HG03060 (cell line): Measurements from ENCODE around the gene TPPP3.
"Not testable (repeated sequence)": the region's sequence is repeated elsewhere in the genome, so short reads cannot be mapped to it uniquely, and the experiment has no call there.

Source experiments
- ATAC-seq: cut with Tn5 transposase; IDR thresholded peaks from one replicate; pipeline ENCODE4 v1.9.1; 2021; ENCODE audit warnings: low read depth, moderate number of reproducible peaks; ENCODE audit not compliant: unreplicated experiment

The TPPP3 gene

DNA sequence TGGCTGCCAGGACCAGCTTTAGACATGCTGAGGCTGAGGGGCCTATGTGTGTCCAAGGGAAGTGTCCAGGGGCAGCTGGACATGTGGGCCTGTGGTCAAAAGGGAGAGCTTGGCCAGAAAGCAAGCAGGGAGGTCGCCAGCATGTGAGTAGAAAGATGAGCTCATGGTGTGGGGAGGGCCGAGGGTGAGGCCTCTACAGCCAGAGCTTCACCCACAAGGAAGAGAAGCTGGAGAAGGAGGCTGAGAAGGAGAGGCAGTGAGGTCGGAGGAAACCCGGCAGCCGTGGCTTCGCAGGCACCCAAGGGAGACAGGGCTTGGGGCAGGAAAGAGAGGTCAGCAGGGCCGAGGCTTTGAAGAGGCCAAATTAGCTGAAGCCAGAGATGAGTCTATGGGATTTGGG is 33.7 kb upstream of the TPPP3 start:
- ATAC-seq, result no peak

DNA sequence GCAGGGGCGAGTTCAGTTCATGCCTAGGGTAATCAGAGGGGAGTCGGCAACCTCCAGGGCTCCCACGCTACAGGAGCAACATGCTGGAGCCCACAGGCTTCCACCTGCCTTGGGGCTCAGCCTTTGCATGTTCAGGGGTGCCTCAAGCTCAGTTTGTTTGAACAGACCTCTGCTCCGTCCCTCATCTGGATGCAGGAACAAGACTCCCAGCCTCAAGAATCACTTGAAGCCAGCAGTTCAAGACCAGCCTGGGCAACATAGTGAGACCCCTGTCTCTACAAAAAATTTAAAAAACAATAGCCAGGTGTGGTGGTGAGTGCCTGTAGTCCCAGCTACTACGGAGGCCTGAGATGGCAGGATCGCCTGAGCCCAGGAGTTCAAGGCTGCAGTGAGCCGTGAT is 32.7 kb upstream of the TPPP3 start:
- ATAC-seq, result no peak

DNA sequence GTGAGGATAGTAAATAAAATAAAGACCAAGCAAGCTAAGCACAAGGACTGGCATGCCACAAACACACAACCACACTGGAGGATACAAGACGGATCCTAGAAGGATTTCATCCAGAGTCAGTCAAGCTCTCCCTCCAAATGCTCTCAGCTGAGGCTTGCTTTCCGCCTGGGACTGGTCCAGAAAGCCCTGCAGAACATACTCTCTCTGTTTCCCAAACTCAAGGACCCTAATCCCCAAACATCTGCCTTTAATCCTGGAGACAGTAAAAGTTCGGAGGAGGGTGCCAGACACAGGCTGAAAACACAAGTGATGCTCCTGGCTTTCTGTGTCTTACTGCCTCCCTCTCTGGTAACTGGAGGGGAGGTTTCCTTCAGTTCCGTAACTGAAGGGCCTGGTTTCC is 32.3 kb upstream of the TPPP3 start:
- no peak for ATAC-seq

DNA sequence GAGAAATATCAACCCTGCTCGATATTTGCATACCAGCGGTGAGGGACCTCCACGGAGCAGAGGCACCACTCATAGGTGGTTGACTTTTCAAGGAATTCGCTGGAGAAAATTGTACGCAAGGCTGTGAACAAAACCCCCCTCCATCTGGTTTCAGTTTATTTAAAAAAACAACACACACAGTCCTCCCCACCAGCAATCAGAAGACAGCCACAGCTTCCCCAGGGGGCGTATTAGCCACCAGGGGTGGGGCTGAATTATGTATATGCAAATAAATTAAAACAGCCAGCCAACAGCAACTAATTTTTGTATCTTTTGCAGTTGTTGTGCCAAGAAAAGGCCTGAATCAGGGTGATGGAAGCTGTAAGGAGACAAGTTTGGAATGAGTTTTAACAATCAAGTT is 31.8 kb upstream of the TPPP3 start:
- ATAC-seq, result no peak

DNA sequence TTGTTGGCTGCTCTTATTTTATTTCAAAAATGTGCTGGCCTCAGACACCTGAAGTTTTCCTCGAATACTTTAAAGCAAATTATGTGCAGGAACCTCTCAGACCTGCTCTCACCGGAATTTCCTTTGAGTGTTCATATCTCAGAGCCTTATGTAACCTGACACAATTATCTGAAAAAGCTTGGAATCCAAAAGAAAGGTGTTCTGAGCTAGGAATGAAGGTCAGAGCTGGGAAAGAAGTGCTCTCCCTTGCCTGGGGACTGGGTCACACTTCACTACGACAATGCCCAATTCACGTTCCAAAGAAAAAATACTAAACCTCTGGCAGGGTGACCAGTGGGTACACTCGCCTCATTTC is 30.9 kb upstream of the TPPP3 start:
- ATAC-seq, result no peak

DNA sequence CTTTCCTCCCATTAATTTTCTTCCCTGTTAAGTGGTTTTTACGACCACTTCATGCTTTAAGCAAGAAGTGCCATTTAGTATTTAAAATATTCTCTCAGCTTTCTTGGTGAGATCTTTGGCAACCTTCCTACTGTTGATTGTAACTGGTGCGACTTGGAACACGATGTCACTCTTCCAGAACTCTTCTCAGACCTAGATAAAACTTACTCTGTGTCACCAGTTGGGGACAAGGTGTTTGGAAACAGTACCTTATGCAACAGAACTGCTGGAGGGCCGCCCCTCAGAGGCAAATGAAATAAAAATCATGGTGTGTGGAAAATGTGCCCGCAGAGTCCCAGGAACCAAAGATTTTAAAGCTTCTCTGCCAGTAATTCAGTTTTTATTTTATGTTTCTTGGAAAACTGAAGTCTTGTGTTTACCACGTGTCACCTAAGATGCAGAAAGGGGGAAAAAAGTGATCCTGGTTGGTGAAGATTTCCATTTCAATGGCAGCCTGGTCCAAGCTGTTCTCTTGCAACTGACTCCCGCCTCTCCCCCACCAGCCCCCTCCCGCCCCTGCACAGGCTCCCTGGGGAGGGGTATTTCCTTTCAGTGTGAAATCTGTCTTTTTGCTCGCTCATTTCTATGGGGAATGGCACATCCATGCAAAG is 30.4 kb upstream of the TPPP3 start:
- ATAC-seq, result no peak

DNA sequence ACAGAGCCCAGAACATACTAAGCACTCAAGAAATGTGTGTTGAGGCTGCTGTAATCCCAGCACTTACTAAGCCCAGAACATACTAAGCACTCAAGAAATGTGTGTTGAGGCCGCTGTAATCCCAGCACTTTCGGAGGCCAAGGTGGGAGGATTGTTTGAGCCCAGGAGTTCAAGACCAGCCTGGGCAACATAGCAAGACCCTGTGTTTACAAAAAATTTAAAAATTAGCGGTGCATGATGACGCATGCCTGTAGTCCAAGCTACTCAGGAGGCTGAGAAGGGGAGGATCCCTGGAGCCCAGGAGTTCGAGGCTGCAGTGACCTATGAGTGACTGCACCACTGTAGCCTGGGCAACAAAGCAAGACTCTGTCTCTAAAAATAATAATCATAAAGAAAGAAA is 29.7 kb upstream of the TPPP3 start:
- no peak for ATAC-seq

DNA sequence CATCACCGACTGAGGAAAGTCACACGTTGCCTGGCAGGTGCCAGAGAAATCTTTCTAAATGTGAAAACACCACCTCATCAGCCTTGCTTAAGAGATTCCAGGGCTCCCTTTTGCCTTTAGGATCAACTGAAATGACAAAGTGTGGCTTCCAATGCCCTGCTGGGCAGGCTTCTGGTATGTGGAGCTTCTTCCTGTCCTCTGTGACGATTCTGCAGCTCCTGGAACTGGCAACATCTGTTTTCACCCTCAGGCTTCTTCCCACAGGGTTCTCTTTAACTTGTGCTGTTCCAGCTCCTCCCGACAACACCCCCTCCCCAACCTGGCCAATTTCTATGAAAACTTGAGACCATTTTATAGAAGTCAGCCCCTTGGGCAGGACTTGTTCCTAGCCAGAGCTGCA is 27.7 kb upstream of the TPPP3 start:
- no peak for ATAC-seq

DNA sequence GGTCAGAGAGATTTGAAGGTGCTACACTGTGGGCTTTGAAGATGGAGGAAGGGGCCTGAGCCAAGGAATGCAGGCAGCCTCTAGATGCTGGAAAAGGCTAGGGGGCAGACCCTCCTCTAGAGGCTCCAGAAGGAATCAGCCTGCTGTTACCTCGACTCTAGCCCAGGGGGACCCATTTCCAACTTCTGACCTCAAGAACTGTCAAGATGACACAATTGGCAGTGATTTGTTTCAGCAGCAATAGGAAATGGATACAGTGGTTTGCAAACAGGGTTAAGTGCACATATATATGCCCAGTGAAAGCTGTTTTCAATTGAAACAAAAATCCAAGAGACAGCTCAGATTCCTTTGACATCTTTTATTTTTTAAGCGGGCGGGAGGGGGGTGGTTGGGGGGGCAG is 26.6 kb upstream of the TPPP3 start:
- no peak for ATAC-seq

DNA sequence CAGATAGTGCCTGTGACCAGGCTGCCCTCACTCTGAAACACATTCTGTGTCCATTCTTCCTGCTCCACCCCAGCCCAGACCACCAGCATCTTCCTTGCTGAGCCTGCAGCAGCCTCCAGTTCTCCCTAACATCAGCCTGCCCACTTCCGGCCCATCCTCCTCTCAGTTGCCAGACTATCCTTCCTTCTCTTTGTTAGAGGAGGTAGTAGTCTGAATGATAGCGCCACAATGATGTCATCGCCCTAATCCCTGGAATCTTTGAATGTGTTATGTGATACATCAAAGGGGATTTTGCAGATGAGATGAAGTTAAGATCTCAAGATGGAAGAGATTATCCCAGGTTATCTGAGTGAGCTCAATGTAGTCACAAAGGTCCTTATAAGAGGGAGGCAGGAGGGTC is 26.2 kb upstream of the TPPP3 start:
- no peak for ATAC-seq

DNA sequence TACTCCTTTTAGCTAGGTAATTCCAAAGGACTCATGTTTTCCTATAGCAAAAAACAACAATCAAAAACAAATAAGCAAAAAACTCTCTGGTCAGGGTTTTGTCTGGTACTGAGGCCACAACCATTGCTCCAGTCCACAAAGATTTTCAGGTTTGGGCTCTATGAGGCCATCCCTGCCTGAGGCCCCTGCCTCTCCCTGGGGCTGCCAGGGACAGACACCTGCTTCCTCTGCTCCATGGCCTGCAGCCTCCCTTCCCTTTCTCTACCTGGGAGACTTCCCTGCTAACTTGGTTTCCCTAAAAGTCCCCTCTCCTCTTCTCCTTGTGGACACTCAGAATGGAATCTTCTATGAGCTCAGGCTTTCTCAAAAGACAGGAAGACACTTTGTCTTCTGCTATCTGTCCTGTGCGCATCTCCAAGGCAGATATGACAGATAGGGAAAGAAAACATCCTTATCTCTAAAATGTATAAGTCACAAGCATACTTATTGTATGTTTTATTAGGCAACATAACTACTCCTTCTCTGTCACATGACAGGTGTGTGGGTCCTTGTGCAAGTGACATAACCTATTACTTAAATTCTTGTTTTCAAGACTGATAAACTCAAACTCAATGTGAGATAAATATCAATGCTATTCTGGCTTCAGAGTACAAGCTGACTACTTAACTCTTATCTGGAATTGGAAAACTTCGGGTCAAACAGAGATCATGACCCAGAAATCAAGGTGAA is 24.2 kb upstream of the TPPP3 start:
- no peak for ATAC-seq

DNA sequence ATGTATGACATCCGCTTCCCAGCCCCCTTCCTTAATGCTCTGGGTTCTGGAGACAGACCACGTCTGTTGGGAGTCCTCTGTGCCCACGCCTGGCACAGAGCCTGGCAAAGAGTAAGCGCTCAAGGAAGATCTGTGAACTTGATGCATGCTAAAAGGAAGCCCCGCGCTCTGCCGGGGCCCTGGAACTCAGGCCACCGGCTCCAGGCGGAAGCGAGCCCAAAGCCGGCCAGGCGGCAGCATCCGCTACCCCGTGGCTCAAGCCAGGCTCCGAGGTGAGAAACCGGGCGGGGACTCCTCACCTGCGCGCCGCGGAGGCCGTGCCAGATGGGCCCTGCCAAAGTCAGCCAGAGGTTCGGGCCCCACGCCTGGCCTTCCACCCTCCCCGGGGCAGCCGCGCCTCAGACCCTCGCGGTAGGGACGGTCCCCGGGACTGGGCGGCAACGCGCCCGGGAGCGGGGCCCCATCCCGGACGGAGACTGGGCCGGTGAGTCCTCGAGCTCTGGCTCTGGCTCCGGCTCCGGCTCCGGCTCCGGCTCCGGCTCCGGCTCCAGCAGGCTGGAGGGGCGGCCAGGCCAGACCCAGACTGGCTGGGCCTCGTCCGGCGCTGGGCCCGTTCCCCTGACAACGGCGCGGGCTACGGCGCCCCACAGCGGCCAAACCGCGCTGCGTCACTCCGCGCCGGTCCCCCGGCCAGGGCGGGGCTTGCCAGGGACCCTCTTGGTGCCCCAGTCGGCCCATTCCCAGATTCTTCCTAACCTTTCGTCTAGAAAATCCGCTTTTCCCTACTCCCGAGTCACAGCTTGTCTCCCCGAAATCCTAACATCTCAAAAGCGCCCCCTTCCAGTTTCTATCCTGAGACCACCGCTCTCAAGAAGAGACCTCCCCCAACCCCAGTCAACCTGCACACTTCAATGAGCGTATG is 22.8 kb upstream of the TPPP3 start, which contains the start of gene ZDHHC1:
Gene ZDHHC1, minus strand, starts transcription at position 606 of the 922 bp plus-strand sequence. CDS start 8,702 bp downstream, outside the sequence.
- ATAC-seq, result no peak

DNA sequence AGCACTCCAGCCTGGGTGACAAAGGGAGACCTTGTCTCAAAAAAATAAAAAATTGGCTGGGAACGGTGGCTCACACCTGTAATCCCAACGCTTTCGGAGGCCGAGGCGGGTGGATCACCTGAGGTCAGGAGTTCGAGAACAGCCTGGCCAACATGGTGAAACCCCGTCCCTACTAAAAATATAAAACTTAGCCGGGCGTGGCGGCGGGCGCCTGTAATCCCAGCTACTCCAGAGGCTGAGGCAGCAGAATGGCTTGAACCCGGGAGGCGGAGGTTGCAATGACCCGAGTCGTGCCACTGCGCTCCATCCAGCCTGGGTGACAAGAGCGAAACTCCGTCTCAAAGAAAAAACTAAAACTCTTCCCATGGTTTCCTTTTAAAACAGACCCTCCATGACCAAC is 22.1 kb upstream of the TPPP3 start:
- ATAC-seq, result not testable (repeated sequence)

DNA sequence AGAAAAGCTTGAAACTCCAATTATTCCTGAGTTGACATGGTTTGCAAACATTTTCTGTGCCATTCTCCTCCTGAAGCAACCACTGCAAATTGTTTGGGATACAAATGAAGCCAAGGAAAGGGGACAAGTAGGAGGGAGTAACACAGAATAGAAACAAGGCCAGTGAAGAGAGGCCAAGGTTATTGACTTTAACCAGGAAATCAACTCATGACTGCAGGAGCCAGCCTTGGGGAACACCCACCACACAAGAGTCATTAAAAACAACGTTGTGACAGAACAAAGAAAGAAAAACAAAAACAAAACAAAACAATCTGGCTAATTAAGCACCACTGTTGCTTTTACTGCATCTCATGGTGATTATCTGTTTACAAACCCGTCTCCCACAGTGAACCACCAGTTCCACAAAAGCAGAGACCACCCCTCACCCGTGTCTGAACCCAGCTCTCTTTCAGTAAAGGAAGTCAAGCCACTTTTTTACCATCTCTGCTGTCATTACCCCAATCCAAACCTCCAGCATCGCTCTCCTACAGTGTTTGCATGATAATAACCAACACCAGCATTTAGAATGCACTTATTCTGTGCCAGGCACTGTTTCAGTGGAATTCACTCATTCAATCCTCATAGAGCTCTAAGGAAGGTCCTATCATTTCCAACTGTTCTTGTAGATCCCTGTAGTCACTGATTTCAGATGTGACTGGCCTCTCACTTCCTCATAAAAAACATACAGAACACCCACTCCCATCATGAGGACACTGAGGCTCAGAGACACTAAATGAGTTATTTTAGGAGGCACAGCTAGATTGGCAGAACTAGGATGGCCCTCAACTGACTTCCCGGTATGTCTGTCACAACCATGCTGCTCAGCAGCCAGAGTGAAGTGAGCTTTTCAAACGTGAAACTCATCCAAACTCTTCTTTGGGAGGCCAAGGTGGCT is 20.9 kb upstream of the TPPP3 start:
- ATAC-seq, result no peak

DNA sequence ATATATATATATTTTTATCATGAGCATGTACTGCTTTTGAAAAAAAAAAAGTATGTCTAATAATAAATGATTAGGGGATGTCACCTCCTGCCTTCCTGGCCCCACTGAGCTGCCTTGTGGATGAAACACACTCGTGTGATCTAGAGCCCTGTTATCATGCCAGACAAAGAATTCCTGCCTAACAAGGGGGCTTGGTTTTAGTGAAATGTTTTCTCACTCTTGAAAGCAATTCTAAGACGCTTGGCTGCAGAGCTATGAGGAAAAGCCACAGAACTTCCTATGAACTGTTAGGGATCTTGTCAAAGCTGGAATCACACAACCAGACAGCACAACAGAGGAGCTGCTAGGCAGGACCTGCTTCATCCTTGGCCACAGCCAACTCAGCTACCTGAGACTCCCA is 19.0 kb upstream of the TPPP3 start:
- no peak for ATAC-seq

DNA sequence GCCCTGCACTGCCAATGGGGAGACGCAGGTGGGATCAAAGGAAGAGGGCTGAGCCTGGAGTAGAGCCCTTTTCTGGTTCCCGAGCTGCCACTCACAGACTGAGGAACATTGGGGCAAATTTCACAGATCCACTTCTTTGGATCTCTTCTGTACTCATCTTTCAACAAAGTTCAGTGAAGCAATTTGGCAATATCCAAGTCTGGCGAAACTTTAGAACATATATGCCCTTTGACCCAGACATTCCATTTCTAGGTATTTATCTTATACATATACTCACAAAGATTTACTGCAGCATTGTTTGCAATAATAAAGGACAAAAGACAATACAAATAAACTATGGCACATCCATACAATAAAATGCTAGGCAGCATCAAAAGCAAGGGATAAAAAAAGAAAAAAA is 18.0 kb upstream of the TPPP3 start:
- no peak for ATAC-seq

DNA sequence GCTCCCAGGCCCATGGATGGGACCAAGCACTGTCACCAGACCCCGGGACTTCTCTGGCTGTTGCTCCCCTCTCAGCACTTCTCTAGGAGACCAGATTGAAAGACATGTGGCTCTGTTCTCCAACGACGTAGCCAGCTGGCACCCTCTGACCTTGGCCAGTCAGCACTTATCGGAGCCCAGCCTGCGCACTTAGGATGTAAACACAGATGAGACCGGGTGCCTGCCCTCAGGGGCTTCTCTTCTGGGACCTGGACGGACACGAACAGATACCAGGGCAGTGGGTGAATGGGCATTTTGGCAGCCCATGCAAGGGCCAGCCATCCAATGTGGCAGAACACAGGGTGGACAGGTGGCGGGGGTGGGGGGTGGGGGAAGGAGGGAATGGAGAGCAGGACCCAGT is 16.3 kb upstream of the TPPP3 start:
- no peak for ATAC-seq

DNA sequence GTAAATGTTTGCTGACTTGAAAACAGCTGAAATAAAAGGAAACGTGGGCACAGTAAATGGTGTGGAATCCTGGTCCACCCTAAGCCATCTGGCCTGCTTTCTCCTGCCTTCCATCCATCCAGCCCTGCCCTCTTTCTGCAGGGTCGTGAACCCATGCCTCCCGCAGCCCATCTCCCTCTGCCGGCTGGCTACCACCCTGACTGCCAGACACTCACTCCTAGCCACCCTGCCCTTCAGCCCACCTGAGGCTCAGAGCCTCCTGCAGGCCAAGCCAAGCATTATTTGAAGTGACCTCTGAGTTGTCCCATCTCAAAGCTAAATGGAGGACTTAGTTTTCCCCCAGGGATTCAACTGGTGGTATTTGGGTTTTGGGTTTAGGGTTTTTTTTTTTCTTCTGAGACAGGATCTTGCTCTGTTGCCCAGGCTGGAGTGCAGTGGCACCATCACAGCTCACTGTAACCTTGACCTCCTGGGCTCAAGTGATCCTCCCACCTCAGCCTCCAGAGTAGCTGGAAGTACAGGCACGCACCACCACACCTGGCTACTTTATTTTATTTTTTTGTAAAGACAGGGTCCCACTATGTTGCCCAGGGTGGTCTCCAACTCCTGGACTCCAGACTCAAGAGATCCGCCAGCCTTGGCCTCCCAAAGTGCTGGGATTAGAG is 14.6 kb upstream of the TPPP3 start:
- no peak for ATAC-seq

DNA sequence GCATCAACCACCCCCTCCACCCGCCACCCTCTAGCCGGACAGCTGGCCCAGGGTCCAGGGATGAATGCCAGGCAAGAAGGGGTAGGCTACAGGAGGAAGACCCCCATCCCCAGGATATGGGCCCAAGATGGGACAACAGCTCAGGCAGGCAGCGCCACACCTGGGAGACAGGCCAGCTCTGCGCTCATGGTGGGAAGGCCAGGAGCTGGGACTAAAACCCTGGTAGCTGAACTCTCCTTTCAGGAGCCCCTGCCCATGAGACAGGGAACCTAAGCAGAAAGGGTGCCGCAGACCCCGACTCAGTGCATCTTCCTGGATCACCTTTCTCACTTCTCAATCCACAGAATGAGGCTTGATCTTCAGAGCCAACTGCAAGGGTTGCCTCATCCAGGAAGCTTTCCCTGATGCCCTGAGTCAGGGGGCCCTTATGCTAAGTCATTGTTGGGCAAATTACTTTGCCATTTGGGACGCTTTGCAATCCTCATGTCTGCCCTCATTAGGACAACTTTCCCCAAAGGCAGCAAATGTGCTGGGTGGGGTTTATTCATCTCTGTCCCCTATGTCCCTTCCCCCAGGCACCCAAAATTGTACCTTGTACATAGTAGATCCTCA is 14.0 kb upstream of the TPPP3 start:
- ATAC-seq, result no peak
